Skin epidermis (tissue), 12 donors: ENCODE data around the gene KL.

Experiments used
- H3K27ac ChIP-seq, 21 experiments: fragments of 200-600 bp; sonication (generic) in 11 of 21; one replicate each; pipeline ENCODE4 v1.5.0; 2020; ENCODE audit warnings: mild to moderate bottlenecking in 3 of 21, inconsistent platforms in 2 of 21, moderate library complexity in 2 of 21
- H3K4me3 ChIP-seq, 7 experiments: fragments of 200-600 bp; sonication (generic) in 2 of 7; one replicate each; pipeline ENCODE4 v1.5.0; 2020; ENCODE audit warnings: inconsistent platforms in 2 of 7, mild to moderate bottlenecking in 2 of 7, moderate library complexity in 1 of 7

The KL gene

DNA sequence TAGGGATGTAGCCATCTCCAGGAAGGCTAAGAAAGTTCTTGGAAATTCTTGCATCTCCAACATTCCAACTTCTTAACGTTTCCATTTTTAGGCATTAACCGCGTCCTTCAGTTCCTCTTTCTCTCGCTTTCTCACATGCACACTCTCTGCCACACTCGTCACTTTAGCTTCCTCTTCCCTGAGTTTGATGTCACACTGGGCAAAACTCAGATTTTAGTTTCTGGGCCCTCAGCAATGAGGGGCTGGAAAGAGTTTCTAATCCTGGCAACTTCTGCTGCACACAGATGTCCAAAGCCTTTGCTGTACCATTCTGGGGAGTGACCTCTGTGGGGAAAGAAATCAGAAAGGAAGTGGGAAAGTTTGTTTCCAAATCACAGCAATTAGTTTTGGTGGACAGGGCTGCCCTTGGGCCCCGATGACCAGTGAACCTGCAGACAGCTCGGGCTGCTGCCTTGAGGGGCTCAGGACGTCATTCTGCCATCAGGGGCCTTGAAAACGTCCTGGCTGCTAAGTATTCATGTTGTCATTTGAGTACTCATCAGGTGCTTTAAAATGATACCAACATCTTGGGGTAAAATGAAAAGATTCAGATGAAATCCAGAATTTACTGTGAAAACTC, 89.3 kb downstream of the KL start:
- no peak overlapping the region for H3K4me3 ChIP-seq
- no peak overlapping the region for H3K27ac ChIP-seq

GRCh38 chr13:33106656-33107360, 90.6 kb downstream of the KL start:
- no peak overlapping the region for H3K4me3 ChIP-seq
- no peak overlapping the region for H3K27ac ChIP-seq

DNA sequence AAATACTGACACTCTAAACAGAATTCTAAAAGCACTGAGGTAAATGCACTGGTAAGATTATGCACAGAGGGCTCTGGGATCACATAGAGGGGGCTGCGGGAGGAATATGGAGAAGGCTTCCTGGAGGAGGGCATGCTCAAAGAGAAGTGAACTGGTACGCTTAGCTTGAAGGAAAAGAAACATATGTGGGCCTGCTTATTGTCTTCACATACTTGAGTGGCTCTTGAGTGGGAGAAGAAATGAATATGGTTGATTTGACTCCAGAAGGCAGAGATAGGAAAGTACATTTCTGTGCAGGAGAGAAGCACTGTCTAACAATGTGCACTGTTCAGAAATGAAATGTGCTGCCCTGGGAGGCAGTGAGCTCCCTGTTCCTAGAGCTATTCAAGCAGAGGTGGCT, 91.1 kb downstream of the KL start:
- Histone ChIP-seq H3K4me3 (no peak overlapping the region), H3K27ac (no peak overlapping the region)

DNA sequence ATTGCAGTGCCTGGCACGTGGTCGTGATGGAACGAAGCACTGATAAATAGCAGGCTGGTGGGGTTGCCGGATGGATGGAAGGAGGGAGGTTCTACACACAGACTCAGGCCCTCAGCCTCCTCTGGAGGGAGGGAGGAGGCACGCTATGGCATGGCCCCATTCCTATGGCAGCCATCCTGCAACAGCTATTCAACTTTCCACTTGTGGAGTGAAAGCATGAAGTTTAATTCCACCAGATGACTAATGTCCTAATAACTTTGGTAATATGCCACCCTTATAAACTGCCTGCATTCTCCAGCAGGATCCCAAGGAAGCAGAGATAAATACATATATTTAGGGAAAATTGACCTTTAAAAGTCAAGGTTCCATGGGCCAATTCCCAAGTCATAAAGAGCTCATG, 92.4 kb downstream of the KL start:
- H3K27ac ChIP-seq = no peak overlapping the region
- no peak overlapping the region for H3K4me3 ChIP-seq

DNA sequence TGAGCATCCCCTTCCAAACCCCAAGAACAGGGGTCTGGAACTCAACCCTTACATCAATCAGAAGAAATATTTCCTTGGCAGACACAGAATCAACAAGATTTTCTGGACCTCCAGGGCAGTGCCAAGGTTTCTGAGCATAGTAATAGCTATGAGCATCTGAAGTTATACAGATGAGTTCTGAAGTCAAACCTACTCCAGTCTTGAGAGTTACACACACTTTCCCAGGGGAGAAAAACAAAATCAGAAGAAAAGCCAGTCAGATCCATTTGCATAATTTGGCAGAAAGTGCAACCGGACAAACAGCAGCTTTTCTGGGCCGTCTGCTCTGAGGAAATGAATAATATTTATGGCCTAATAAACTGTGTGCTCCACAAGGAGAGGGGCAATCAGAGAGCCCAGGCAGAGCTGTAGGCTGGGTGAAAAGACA, 93.1 kb downstream of the KL start:
- H3K4me3 ChIP-seq = no peak overlapping the region
- H3K27ac ChIP-seq = peak overlapping the region in 6 of 21 experiments; percentile 5 to 82 (median 26)

GRCh38 chr13:33109801-33110200, 93.6 kb downstream of the KL start:
- H3K4me3 ChIP-seq = no peak overlapping the region
- peak overlapping the region in 8 of 21 experiments; percentile 5 to 82 (median 31) for H3K27ac ChIP-seq

GRCh38 chr13:33110386-33110712, 94.1 kb downstream of the KL start:
- Histone ChIP-seq H3K27ac (peak overlapping the region in 12 of 21 experiments; percentile 0 to 82 (median 62)), H3K4me3 (no peak overlapping the region)

DNA sequence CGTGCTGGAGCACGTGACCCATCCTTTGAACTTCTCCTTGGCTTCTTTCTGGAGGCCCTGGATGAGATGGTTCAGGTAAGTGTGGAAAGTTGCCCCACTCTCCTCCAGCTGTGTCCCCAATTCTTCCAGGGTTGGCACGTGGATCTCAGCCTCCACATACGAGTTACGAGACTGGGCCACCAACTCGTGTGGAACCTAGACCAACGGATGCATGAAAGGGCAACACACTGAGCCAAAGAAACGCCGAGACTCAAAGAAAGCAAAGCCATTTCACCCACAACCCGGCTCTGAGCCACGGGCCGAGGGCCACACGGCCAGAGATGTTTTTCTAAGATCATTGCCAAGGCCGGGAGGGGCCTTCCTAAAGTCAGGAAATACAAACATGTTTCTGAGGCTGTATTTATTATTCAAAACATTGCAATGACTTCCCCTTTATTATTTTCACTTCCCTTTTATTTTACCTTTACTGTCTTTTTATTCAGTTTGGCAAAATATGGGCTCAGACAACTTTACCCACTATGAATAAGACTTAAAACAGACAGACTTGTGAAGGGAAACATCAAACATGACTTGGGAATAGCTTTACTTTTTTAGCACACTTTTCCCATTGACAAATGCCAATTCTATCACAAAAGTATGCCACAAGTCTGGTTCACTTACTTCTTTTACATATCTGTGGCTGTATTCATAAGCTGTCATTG, 94.6 kb downstream of the KL start:
- no peak overlapping the region for H3K4me3 ChIP-seq
- peak overlapping the region in 16 of 21 experiments; percentile 0 to 82 (median 54) for H3K27ac ChIP-seq

DNA sequence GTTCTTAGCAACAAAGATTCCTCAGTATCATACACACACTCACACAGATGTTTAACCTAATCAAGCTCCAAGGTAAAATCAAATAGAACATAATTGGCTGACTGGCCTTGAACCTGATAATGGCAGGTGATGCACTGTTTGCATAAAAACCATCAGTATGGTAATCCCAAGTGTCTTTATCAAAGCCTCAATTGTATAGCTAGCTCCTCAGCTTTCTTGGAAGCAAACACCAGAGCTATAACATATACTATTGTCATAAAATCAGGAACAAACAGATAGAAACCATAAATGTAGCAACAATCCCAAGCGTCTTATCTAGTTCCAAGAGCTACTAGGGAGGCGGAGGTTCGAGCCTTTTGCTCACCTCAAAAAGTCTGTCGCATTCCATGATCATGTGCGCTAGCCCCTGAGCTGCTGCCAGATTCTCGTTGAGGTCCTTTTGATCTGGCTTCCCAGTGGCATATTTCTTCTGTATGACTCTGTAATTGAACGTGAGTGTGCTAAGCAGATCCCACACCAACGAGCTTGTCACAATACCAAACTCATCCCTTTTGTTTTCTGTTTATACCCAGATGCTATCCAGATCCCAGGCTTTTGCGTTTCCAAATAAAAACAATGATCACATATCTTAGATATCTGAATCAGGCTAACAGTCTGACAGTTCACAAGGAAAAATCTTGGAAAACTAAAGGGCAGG, 95.3 kb downstream of the KL start:
- Histone ChIP-seq H3K4me3 (no peak overlapping the region), H3K27ac (peak overlapping the region in 15 of 21 experiments; percentile 0 to 82 (median 44))

- Histone ChIP-seq H3K4me3 (no peak overlapping the region), H3K27ac (peak overlapping the region in 8 of 21 experiments; percentile 4 to 67 (median 20))
Observed at GRCh38 chr13:33112766-33113165, 96.5 kb downstream of the KL start.

DNA sequence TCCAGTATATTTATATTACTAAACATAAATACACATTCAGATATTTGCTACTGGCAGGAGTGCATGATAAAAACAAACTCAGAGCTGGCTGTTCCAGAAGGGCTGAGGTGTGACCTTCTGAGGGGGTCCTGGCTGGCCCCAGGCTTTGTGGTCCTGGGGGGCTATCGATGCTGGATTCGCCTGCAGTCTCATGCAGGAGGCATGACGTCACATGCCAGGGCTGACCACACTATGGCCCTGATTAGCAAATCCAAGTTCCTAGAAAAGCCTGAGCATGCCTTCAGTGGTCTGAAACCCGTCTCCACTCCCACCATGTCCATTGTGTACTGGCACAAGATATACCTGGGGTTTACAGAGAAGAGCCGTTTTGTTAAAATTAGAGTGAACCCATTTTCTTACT, 97.9 kb downstream of the KL start:
- Histone ChIP-seq H3K4me3 (no peak overlapping the region), H3K27ac (no peak overlapping the region)

- Histone ChIP-seq H3K4me3 (no peak overlapping the region), H3K27ac (no peak overlapping the region)
Observed at GRCh38 chr13:33115274-33115673, 99.1 kb downstream of the KL start.
